Activated gamma-delta T cell treated with anti-CD3 and anti-CD28 coated beads, Interleukin-2, amount 50 U/mL, for 16 hours (primary cell): Measurements from ENCODE around the gene SPON2.

Source experiments
- DNase-seq: peaks from one replicate; pipeline ENCODE4 v3.0.0-alpha.2; 2020; ENCODE audit warnings: low read depth

Gene SPON2

DNA sequence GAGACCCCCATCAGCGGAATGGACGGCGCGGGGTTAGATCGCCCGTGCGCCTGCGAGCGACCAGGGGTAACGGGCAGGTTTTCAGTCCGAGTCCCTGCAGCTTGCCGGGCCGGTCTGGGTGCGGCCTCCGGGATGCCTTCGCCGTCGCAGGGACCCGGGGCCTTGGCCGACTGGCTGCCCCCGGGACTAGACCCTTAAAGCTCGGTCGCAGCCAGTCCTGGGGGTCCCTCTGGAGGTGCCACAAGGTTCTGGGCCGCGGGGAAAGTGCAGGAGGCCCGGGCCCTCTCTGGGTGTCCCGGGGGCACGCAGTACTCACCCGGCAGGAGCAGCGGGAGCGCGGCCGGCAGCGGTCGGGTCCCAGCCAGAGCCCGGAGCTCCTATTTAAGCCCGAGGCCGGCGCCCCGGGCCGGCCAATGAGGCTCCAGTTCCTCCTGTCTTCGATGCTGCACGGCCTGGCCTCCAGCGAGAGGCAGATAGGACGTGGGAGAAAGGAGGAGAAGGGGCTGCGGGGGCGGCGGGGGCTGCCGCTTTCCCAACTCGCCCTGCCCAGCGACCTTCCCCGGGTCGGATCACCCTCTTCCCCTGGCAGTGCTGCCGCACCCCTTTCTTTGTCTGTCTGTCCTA, at the start of gene SPON2:
Gene SPON2 (minus strand): TSS at position 356 of the 624 bp plus-strand sequence.
- DNase-seq = no peak

DNA sequence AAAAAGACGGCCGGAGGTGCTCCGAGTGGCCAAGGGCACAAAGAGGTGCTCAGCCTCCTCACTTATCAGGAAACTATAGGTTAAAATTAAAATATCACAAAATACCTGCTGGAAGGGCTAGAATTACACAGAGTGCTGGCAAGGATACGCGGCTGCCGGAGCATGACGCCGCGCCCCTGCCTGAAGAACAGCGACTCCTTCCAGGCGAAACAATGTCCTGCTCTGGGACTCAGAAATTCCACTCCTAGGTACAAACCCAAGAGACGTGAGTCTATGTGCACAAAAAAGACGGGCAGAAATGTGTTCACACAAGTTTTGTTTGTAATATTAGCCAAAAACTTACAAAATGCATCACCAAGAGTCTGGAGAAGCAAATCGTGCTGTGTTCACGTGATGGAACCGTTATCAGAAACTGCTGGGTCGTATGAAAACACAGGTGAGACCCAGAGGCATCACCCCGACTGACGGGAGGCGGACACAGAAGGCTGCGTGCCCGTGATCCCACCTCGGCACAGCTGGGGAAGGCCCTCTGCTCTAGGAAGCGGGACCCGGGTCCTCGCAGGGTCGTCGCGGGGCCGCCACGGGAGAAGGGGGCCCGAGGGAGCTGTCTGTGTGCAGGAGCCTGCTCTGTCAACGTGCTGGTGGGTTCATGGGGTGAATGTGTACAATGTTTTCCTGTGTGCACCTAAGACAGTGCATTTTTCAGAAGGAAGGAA, 48.9 kb upstream of the SPON2 start:
- no peak for DNase-seq

- DNase-seq = no peak
Measured at GRCh38 chr4:1220566-1220965, 48.2 kb upstream of the SPON2 start.

DNA sequence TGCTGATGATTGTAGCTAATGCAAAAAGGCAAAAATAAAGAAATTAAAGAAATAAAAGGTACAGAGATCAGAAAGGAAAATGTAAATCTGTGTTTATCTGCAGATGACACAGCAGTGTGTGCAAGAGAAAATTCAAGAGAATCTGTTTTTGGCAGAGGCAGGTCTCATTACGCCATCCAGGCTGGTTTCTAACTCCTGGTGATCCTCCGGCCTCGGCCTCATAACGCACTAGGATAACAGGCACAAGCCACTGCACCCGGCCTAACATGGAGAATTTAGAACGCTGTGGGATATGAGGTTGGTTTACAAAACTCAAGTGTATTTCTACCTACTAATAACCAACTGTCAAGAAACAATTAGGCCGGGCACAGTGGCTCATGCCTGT, 47.2 kb upstream of the SPON2 start:
- no peak for DNase-seq

DNA sequence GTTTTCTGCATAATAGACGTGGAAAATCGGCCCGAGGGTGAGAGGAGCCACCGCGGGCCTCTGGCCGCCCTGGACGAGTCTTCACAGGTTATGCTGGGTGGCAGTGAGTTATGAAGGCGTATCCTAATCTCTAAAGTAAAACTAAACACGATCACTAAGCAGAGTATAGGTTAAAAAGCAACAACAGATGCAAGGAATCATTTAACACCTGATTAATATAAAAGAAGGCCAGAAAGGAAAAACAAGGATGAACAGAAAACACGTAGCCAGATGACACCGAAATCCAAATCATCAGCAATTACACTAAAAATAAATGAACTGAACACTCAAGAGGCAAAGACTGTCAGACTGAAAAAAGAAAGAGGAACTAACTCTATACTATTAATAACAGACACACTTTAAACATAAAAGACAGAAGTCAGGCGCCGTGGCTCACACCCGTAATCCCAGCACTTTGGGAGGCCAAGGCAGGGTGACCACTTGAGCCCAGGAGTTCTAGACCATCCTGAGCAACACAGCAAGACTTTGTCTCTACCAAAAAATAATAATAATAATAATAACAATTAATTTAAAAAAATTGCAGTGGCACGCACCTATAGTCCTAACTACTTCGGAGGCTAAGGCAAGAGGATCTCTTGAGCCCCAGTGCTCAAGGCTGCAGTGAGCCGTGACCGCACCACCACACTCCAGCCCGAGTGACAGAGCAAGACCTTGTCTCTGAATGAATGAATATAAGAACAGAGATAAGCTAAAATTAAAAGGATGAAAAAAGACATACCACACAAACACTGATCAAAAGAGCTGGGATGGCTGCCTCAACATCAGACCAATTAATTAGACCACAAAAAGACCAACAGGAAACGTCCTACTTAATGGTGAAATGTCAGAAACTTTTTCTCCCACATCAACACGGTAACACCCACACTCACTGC, 46.5 kb upstream of the SPON2 start:
- no peak for DNase-seq

- no peak for DNase-seq
Measured at GRCh38 chr4:1217366-1217765, 45.0 kb upstream of the SPON2 start.

DNA sequence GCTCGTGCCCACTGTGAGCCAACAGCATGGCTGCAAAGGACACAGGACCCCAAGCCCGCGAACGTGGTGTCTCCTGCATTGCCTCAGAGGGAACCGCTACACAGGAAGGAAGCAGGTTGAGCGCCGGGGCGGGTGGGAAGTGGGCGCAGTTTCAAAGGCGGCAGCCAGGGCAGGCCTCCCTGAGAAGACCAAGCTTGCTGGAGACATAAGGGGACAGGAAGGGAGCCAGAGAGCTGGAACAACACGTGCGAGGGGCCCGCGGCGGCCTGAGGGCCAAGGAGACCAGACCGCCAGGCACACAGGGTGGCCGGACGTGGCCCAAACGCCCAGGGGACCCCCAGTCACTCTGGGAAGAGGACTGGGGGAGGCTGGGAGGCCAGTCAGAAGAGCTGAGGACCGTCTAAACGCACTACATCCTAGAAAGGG, 44.5 kb upstream of the SPON2 start:
- peak; percentile 60 for DNase-seq

GRCh38 chr4:1216076-1216614, 43.8 kb upstream of the SPON2 start:
- DNase-seq = no peak

- DNase-seq = no peak
Measured at GRCh38 chr4:1215141-1216075, 43.0 kb upstream of the SPON2 start.

DNA sequence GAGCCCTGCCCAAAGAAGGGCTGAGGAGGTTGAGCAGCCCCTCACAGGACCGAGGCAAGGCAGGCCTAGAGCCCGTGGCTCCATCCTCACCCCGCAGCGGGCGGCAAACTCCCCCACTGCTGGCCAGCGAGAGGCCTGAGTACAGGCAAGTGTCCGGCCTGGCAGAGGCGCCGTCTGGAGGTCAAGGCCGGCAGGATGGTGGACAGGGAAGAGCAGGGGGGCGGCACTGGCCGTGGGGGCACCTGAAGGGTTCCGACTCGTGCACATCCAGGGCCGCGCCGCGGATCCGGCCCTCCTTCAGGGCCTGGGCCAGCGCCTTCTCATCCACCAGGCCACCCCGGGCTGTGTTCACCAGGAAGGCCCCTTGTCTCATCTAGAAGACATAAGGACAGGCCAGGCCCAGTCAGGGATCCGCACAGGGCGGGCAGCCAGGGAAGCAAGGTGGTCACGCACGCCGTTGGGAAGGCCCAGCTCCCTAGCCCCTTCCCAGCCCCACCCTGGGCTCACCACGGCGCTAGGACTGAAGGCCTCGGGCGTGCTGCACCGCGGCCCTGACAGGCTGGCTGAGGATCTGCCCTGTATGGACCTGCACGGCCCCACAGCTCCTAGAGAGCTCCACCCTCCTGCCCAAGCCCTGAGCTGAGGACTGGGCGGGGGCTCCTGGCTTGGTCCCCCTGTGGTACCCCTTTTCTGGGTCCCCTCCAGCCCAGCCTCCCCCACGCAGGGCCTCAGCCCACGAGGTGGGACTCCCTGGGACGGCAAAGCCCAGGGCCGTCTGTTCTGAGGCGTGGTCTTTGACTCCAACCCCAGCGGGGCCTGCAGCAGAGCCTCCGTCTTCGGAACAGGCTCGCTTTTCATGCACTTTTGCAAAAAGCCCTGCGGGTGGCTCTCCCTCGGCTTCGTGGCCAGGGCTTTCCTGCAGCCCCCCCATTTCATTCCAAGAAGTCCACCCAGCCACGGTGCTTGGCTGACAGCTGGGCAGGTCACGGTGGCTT, 42.0 kb upstream of the SPON2 start:
- DNase-seq = no peak

DNA sequence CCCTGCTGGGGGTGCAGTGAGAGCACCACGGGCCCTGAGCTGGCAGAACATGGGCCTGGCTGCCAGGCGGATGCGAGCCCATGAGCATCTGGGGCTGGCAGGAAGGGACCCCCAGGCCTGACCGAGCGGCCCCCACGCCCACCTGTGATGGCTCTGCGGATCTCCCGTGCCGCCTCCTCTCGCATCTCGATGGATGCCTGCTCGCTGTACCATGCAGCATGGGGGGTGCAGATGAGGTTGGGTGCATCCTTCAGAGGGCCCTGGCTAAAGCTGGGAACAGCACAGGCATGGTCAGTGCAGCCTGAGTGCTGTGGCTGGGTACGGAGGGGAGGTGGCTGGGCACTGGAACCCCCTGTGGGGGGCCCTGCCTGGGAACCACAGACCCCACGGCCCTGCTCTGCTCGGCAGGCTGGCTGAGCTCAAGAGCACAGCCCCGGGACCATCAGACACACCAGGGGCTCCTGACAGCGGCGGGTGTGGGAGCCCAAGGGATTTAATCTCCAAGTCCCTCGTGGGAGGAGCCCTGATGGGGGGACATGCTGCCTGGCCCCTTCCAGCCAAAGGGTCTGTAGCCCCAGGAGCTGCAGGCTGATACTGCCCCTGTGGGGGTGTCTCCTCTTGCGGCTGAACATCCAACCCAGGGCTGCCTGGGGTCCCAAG, 41.1 kb upstream of the SPON2 start:
- no peak for DNase-seq

GRCh38 chr4:1212546-1213335, 40.4 kb upstream of the SPON2 start:
- DNase-seq = no peak

DNA sequence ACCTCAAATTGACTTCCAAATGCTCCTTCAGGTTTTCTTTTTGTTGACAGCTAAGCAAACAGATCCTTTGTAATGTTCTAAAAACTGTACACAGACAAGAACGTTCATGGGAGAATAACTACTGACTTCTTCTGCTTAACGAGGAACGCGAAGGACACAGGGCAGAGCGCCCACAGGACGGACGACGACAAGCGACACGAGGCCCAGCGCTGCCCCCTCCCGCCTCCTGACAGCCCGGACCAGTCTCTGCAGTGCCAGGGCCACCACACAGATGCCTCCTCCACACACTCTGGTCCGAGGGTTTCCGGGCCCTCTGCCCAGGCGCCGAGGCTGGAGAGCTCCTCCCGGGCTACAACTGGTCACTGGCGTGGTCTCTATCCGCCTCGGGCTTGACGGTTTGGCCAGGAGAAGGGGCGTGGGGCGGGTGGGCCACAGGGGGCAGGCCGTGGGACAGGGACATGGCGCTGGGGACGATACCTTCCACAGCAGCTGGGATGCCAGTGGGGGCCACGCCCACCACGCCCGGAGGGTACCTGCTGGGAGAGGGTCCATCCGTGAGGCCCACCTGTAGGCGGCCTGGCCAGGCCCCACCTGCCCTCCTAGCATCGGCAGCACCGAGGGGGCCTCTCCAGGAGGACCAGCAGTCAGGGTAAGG, 39.6 kb upstream of the SPON2 start:
- no peak for DNase-seq

- DNase-seq = no peak
Measured at GRCh38 chr4:1211371-1211770, 39.0 kb upstream of the SPON2 start.

GRCh38 chr4:1210971-1211370, 38.6 kb upstream of the SPON2 start:
- no peak for DNase-seq

- no peak for DNase-seq
Measured at GRCh38 chr4:1210241-1210841, 38.0 kb upstream of the SPON2 start.

DNA sequence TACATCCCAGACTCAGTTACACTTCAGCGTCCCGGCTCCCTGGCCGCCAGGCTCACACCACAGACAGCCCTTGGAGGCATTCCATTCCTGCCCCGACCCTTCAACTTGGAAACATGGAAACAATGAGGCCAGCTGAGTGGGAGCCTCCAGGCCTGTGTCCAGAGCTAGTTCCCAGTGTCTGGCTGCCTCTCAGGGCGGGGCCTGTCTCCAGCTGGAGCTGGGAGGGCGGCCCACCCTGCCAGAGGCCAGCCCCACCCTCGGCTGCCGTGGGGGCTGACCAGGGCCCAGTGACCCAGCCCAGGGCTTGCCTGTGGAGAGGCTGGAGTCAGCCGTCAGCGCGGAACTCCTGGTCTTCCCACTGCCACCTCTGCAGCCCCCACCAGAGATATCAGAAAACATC, 37.4 kb upstream of the SPON2 start:
- DNase-seq = no peak
